HG03097 (cell line): ENCODE results near the gene RBM18.

Experiments
- ATAC-seq: cut with Tn5 transposase; IDR thresholded peaks from one replicate; pipeline ENCODE4 v1.9.1; 2021; ENCODE audit not compliant: unreplicated experiment, low FRiP score

RBM18 gene

DNA sequence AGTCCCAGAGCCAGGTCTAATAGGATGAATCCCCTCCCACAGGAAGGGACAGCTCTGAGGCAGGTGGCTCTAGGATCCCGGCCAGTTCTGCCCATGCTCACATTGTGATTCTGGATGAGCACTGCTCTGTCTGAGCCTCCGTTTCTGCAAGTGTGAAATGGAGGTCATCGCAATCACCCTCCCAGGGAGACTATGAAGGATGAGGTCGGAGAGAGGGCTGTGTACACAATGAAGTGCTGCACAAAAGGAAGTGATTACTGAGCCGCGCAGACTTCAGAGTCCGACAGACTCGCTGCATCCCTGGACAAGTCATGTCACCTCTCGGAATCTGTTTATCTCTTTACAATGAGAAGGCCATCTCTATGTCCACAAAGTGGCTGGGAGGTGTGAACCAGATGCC, 57.5 kb downstream of the RBM18 start:
- no peak for ATAC-seq

DNA sequence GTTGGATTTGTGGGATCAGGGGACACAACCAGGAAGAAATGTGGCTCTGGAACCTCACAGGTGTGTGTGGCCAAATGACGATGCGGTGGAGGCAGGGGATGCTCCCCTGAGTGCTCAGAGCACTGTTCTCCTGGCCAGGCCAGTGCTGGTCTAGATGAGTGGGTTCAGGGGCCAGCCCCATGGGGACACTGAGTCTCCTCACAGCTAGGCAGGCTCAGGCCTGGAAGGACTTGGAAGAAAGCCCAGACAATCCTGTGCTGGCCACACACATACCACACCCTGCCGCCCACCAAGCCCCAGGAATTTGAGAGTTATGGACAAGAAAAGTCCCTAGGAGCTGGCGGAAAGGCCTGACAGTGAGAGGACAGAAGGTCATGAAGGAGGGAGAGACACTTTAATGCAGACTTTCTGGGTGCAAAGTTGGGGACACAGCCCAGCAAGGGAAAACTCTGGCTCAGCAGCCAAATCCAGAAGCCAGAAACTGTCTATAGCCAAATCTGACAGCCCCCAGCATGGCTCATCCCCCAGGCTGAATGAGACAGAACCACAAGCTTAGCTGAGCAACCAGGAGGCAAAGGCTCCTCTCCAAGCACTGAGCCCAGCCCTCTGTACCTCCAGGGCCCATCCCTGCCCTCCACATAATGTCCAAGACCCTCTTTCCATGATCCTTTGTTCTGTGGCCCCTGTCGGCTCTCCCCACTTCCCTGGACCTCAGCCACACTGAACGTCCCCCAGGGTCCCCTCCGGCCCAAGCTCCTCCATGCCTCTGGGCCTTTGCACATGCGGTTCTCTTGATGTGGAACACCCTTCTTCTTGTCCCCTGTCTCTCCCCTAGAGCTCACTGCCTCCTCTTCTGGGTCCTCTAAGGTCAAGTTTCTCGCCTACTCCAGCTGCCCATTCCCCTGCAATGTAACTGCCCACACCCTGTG, 58.3 kb downstream of the RBM18 start:
- ATAC-seq = no peak

DNA sequence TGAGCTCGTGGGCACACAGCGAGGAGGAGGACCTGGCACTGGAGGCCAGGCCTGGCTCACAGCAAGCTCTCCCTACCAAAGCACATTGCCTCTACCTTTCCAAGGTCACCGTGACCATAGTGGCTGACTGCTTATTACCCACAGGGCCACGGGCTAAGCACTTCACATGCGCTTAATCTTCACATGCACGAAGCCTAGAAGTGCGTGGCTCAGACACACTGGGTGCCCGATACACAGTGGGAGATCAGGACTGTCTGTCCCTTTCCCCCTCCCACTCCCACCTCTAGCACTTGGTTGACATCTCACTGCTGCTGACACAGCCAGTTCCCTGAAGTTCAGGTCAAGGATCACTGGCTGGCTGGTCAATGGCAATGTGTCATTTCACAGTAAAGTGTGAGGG, 59.5 kb downstream of the RBM18 start:
- ATAC-seq = no peak

DNA sequence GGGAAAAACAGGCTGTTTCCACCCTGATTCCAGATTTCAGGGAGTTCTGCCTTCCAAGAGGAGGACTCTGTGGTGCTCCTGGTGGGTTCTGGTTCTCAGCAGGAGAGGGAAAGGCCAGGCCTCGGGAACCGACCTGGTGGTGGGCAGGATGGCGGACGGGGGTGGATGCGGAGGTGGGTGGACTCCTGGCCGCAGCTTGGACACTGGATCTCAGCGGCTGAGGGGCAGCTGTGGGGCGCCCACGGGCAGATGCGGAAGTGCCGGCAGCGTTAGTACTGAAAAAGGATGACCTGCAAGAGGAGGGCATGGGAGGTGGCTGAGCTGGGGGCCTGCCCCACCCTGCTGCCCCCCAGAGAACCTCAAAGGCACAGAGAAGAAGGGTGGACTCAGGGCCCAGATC, 60.1 kb downstream of the RBM18 start:
- no peak for ATAC-seq

DNA sequence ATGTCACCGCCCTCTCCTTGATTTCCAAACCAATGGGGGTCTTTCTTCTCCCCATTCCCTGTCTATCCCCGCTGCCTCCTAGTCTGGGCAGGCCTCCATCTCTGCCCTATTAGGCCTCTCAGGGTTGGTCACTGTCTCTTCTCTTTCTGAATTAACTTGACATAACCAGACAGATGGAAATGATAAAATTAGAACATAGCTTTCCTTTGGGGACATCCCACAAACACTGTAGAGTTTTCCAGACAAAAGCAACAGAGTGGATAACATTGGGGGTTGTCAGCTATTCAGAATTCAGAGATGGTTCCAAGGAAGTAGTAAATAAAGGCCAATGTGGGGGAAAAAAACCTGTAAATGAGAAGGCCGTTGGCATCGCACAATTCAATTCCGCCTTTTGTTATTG, 60.6 kb downstream of the RBM18 start:
- no peak for ATAC-seq

DNA sequence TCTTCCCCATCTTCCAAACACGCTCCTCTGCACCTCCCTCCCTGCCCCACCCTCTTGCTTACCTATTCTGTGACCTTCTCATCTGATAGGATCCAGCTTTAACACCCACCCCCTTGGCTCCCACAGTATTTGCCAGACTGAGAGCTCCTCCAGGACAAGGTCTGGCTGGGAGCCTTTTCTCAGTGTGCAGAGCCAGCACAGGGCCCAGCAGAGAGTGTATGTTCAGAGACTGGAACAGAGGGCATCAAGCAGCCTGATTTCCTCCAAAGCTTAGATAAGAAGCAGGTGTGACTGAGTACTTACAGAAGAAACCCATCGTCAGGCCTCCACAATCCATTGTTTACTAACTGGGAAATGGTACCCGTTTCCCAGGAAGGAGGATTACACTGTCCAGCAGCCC, 62.5 kb downstream of the RBM18 start:
- ATAC-seq = no peak

DNA sequence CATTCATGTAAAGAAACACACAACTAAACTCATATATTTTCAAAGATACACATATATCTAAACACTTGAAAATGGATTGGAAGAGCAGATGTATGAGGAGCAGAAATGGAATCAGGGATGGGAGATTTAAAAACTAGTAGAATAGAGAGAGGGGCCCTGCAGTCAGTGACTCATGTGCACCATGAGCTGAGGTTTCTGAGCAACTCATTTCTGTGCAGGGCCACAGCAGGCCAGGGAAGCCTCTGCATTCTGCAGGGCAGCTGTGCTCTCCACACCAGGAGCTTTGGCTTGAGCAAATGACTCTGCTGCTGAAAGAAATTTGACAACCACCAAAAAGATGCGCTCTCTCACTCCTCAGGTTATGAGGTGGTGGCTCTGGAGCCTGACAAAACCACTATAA, 63.0 kb downstream of the RBM18 start:
- ATAC-seq = no peak

DNA sequence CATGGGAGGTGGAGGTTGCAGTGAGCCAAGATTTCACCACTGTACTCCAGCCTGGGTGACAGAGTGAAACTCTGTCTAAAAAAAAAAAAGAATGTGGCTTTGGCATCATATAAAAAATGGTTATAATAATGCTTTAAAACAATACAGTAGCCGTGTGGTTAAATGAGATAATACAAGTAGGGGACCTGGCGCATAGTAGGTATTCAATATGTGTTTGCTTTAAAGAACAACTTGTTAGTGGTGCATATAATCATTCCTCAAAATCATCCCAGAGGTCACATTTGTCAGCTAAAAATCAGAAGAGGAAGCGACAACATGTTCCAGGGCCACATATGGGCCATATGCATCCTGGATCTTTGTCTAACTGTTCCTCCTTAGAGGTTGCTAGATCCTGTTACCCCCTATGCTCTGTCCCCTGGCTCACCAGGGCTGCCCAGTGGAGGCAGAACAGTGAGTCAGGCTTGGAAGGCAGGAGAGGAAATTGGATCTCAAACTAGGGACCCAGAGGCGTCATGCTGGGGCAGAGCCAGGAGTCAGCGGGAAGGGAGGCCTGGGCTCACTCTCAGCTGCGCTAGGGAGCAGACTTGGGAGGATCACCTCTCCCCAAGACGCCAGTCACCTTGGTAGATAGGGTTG, 63.6 kb downstream of the RBM18 start:
- no peak for ATAC-seq

- ATAC-seq = no peak
Observed at GRCh38 chr9:122197882-122198281, 66.8 kb downstream of the RBM18 start.

- no peak for ATAC-seq
Observed at GRCh38 chr9:122197426-122197825, 67.2 kb downstream of the RBM18 start.

GRCh38 chr9:122195875-122196274, 68.8 kb downstream of the RBM18 start:
- no peak for ATAC-seq

GRCh38 chr9:122193651-122194050, 71.0 kb downstream of the RBM18 start:
- ATAC-seq = no peak

GRCh38 chr9:122192914-122193525, 71.6 kb downstream of the RBM18 start:
- ATAC-seq = no peak

DNA sequence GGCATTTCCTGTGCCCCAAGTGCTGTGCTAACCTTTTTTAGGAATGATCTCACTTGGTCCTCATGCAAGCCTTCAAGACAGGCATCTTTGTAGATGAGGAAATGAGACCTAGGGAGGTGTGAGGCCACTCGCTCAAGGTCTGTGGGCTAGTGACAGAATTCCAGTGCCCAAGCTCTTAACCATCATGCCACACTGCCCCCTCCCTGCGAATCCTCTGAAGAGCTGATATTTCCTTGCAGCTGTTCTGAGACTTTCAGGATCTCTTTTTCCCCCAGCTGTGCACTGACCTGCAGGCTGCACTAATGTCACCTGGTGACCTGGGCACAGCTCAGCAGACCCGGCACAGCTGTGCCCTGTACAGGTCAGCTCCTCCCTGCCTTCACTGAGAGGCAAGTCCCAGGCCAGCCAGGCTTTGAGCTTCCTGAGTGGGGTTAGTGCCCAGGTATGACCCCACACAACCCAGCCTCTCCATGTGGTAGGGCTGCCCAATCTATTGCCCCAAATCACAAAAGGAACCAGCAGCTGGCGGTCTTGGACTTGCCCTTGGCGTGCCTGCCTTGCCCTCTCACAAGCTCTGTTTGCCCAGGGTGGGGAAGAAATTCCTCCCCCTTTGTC, 72.3 kb downstream of the RBM18 start:
- ATAC-seq = no peak

GRCh38 chr9:122191584-122191983, 73.1 kb downstream of the RBM18 start:
- no peak for ATAC-seq

DNA sequence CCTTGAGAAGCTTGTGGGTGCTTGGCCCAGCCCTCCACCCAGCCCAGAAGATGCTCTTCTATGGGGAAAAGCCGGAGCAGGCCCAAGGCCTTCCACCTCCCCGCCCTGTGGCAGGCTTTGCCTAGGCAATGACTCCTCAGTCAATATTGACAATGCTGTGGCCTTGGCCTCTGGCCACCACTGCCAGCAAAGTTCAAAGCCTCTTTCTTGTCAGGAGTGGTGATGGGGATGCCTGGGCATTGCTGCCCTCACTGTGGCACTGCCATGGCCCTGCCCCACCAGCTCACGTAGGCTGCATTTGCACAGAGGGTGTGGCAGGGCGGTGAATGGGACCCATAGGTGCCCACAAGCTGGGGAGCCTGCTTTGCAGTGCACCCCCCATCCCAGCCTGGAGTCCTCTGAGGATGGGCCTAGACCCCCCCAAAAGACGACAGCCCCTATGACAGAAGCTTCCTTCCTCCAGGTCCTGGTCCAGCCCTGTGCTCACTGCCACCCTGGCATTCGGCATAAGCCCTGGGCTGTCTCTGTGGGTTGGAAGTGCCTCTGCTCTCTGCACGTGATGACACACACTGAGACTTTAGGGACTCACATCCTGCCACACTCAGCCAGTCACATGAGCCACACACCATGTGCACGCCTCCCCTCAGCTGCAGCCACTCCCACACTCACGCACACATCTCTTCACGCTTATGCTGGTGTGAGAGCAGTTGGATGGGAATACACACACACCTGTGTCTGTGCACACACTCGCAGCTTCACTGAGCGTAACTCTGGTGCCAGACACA, 73.9 kb downstream of the RBM18 start:
- ATAC-seq = no peak

DNA sequence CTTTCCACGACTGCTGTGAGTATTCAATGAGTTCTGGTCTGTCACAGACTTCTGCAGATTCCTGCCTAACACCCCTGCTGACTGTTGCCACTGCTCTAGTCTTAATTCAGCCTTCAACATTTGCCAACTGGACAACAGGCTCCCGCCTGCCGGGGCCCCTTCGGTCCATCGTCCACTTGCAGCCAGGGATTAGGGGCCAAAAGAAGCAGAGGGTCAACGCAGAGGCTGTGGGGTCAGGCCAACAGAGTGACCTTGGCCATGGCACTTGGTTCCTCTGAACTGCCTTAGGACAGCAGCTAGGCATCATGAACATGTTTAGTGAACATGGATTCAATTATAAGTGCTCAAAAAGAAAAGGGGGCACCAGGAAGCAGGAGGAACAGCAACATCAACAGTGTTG, 76.3 kb downstream of the RBM18 start:
- no peak for ATAC-seq
